Hepatic stellate cell (primary cell): Measurements from ENCODE around the gene NFE2L1.

Experiments used
- DNase-seq: peaks from one replicate; pipeline ENCODE4 v3.0.0; 2011; ENCODE audit warnings: low spot score

The NFE2L1 gene

DNA sequence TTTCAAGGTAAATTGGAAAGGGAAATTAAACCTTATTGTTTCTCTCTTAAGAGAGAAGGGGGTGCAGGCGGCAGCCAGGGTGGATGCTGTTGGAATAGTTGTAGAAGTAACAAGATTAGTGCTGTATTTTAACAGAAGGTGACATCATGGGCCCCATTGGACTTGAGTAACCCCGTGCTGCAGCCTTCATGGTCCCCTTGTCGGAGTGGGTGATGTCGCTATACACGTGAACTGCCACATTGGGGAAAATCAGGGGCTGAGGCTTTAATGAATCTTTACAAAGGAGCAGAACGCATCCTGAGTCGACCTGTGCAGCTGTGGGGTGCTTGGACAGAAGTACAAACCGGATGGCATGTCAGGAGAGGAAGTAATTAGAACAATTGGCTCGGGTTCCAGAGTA is 62.6 kb downstream of the NFE2L1 start:
- no peak for DNase-seq
